ENCODE results near the gene CTNND2.
"Not testable (repeated sequence)": the region's sequence is repeated elsewhere in the genome, so short reads cannot be mapped to it uniquely, and the experiment has no call there.

Gene CTNND2

GRCh38 chr5:11672385-11673085, 231.7 kb downstream of the CTNND2 start:
- no peak for DNase-seq

GRCh38 chr5:11658376-11658775, 245.9 kb downstream of the CTNND2 start:
- DNase-seq, result no peak

- DNase-seq, result no peak
Measured at GRCh38 chr5:11656916-11657315, 247.3 kb downstream of the CTNND2 start.

- no peak for DNase-seq
Measured at GRCh38 chr5:11655681-11656080, 248.6 kb downstream of the CTNND2 start.

GRCh38 chr5:11650936-11651335, 253.3 kb downstream of the CTNND2 start:
- no peak for DNase-seq

- DNase-seq, result no peak
Measured at GRCh38 chr5:11646141-11646540, 258.1 kb downstream of the CTNND2 start.

- peak in 1 of 5 experiments; percentile 1 for DNase-seq
Measured at GRCh38 chr5:11642438-11642837, 261.8 kb downstream of the CTNND2 start.

GRCh38 chr5:11640158-11640873, 263.9 kb downstream of the CTNND2 start:
- DNase-seq, result no peak

- DNase-seq, result no peak
Measured at GRCh38 chr5:11622785-11623184, 281.5 kb downstream of the CTNND2 start.

GRCh38 chr5:11620172-11620571, 284.1 kb downstream of the CTNND2 start:
- no peak for DNase-seq

- no peak for DNase-seq
Measured at GRCh38 chr5:11619339-11620024, 284.8 kb downstream of the CTNND2 start.

- DNase-seq, result no peak
Measured at GRCh38 chr5:11617080-11617479, 287.2 kb downstream of the CTNND2 start.

- not testable (repeated sequence) for DNase-seq
Measured at GRCh38 chr5:11616624-11617023, 287.6 kb downstream of the CTNND2 start.

GRCh38 chr5:11611011-11611410, 293.2 kb downstream of the CTNND2 start:
- DNase-seq, result no peak

GRCh38 chr5:11609570-11610303, 294.5 kb downstream of the CTNND2 start:
- no peak for DNase-seq

- no peak for DNase-seq
Measured at GRCh38 chr5:11608530-11608929, 295.7 kb downstream of the CTNND2 start.

GRCh38 chr5:11607944-11608483, 296.2 kb downstream of the CTNND2 start:
- no peak for DNase-seq

- DNase-seq, result no peak
Measured at GRCh38 chr5:11602298-11602697, 301.9 kb downstream of the CTNND2 start.

GRCh38 chr5:11599499-11599898, 304.7 kb downstream of the CTNND2 start:
- DNase-seq, result no peak

- no peak for DNase-seq
Measured at GRCh38 chr5:11596657-11597071, 307.6 kb downstream of the CTNND2 start.

- no peak for DNase-seq
Measured at GRCh38 chr5:11596185-11596584, 308.1 kb downstream of the CTNND2 start.

- DNase-seq, result no peak
Measured at GRCh38 chr5:11595045-11595444, 309.2 kb downstream of the CTNND2 start.

GRCh38 chr5:11594021-11594420, 310.2 kb downstream of the CTNND2 start:
- no peak for DNase-seq

All from T-helper 2 cell (primary cell).